A172 (cell line): Measurements from ENCODE around the gene SLC34A1. TPM values are rescaled to one million over a fixed set of nuclear protein-coding genes. Genes with fewer than 3 reads are reported as not detected.

Source experiments
- DNase-seq: peaks from one replicate; pipeline ENCODE4 v3.0.0-alpha.2; 2015; ENCODE audit warnings: low spot score
- total RNA-seq: library from RNA; depleted of rRNA; stranded (reverse); fragments of >200 nt; shearing (Covaris generic); gene quantifications from 2 replicates; pipeline ENCODE4 v1.2.3, GENCODE V29; 2014; rRNA removed

Gene SLC34A1
- total RNA-seq, 1 experiment from 2014 or later: 0.05 TPM

DNA sequence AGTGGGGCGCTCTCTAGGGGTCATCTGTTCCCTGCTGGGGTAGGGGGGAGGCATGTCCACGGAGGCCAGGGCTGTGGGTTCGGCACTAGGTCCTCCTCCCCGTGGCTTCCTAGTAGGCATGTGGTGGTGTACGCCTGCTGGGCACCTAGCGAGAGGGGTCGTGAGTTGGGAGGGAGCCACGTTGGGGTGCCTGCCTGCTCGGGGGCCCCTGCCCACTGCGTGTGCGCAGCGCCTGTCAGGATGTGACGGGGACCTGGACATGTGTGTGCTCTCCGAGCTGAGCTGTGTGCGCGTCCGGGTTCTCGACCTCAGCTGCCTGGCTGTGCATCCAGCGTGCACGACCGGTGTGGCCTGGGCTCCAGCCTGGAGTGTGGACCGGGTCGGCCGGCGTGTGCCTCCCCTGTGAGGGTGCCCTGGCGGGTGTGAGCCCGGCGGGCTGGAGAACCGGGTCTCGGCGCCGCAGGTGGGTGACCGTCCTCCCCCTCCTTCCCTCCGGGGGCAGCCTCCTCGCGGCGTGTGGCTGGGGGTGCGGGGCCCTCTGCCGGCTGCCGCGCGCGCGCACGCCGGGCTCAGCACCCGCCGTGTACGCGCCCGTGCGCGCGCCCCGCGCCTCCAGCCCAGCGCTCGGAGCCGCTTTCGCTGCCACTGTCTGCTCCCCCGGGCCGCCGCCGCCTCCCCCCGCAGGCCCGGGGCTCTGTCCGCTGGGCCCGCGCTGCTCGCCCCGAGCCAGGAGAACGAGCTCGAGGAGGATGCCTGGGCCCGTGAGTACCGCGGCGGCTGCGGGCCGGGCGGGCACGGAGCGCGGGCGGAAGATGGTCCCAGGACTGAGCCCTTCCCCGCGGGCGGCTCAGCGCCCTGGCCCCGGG, 62.2 kb downstream of the SLC34A1 start, which contains the start of gene PRR7:
Gene PRR7, plus strand, starts transcription at position 615 of the 866 bp plus-strand sequence. CDS start 8,254 bp downstream, outside the sequence.
- DNase-seq: peak; percentile 60

GRCh38 chr5:177447066-177447610, 62.9 kb downstream of the SLC34A1 start:
- peak; percentile 67 for DNase-seq

GRCh38 chr5:177447611-177448243, 63.5 kb downstream of the SLC34A1 start:
- peak; percentile 99 for DNase-seq

Other genes starting within 250 kb of the SLC34A1 start
- gene RAB24, start 80.7 kb upstream of the SLC34A1 start, total RNA-seq: 15.3 and 23.1 TPM in 2 replicates
- 376 and 403 TPM in 2 replicates for gene PRELID1, start 80.6 kb upstream of the SLC34A1 start, total RNA-seq
- gene MXD3, start 72.5 kb upstream of the SLC34A1 start, total RNA-seq: 81.3 and 99.7 TPM in 2 replicates
- 361 and 423 TPM in 2 replicates for gene LMAN2, start 32.8 kb upstream of the SLC34A1 start, total RNA-seq
- 28.2 and 36.5 TPM in 2 replicates for gene RGS14, start 26.5 kb upstream of the SLC34A1 start, total RNA-seq
- not detected in 2 replicates for gene PFN3, start 16.2 kb downstream of the SLC34A1 start, total RNA-seq
- gene F12, start 25.1 kb downstream of the SLC34A1 start, total RNA-seq: 5.6 and 11.3 TPM in 2 replicates
- 59.3 and 67.6 TPM in 2 replicates for gene GRK6, start 42.2 kb downstream of the SLC34A1 start, total RNA-seq
- 58.8 and 72.4 TPM in 2 replicates for gene PRR7, start 62.4 kb downstream of the SLC34A1 start, total RNA-seq
- gene DBN1, start 89.2 kb downstream of the SLC34A1 start, total RNA-seq: 343 and 354 TPM in 2 replicates
- gene PDLIM7, start 113.2 kb downstream of the SLC34A1 start, total RNA-seq: 189 and 215 TPM in 2 replicates
- 0.19 and 1.7 TPM in 2 replicates for gene DOK3, start 125.4 kb downstream of the SLC34A1 start, total RNA-seq
- gene DDX41, start 132.5 kb downstream of the SLC34A1 start, total RNA-seq: 153 and 154 TPM in 2 replicates
- gene FAM193B, start 170.1 kb downstream of the SLC34A1 start, total RNA-seq: 21.8 and 28.7 TPM in 2 replicates
- 119 and 124 TPM in 2 replicates for gene TMED9, start 207.8 kb downstream of the SLC34A1 start, total RNA-seq
- 29.5 and 35.4 TPM in 2 replicates for gene B4GALT7, start 215.7 kb downstream of the SLC34A1 start, total RNA-seq